ENCODE measurements around the gene FAM241A.
"Not testable (repeated sequence)": the region's sequence is repeated elsewhere in the genome, so short reads cannot be mapped to it uniquely, and the experiment has no call there.

Gene FAM241A

DNA sequence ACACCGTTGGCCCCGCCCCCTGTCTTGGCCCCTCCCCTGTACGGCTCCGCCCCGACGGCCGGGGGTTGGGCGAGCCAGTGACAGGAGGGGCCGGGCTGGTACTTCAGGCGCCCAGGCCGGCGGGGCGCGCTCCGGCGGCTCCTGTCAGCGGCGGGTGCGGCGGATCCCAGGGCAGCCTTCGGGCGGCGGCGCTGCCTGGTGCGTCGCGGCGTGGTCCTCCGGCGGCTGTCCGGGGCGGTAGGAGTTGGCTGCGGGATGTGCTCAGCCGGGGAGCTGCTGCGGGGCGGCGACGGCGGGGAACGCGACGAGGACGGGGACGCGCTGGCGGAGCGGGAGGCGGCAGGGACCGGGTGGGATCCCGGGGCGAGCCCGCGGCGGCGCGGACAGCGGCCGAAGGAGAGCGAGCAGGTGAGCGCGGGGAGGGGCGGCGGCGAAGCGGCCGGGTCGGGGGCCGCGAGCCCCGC lies at the start of gene FAM241A:
Gene FAM241A, plus strand, starts transcription at position 129 of the 464 bp plus-strand sequence. Its CDS starts 127 bp downstream, at position 256.
- DNase-seq: peak; percentile 78 to 85 (median 79)

DNA sequence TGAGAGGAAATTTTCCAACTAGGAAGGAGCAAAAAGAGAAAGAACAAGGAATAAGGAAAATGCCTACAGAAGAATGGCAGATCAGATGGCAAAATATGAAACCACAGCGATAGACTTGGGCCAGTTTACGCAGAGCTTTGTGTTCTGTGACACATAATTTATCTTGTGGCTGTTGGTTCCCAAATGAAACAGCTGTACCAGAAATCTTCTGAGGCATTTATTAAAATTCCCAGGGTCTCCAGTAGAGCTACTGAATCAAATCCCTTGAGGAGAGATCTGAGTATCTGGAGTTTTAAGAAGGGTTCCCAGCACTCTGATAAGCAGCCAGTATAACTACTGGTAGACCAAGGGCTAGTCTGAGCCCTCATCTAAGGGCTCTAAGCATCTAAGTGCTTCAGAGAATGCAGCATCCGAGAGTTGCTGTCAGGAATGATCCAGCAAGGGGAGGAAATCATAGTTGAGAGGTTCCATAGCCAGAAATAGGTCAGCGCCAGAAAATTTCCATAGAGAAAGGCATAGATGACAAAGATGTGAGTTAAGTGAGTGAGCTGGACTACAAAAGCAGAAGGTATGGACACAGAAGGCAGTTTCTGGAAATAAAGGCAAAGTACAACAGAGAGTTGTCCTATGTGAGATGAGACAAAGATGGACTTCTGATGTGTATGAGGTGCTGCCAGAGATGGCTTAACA lies 46.3 kb upstream of the FAM241A start:
- no peak for DNase-seq

DNA sequence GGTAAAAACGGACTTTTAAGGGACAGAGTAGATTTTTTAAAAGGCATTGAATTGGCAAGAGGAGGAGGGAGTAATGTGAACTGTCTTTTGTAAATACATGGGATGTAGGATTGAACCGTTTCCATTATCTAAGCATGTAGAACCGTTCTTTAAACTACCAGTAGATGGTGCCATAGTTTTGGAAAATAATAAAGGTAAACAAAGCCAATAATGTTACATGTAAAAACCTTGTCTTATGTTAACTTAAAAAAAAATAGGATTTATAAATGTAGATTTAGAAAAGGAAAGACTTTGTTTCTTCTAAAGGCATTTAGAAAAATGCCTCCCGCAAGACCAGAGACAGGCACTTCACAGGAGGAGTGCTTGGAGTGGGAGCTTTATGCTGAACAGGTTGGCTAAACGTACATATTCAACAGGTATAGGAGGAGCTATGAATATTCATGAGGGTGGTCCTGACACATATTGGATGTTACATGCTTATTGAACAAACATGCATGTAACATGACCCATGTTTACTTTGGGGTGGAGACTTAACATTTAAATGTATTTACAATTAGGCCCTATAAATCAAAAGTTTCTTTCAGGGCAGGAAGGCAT lies 45.5 kb upstream of the FAM241A start:
- DNase-seq: peak in 2 of 3 experiments; percentile 9 to 76

DNA sequence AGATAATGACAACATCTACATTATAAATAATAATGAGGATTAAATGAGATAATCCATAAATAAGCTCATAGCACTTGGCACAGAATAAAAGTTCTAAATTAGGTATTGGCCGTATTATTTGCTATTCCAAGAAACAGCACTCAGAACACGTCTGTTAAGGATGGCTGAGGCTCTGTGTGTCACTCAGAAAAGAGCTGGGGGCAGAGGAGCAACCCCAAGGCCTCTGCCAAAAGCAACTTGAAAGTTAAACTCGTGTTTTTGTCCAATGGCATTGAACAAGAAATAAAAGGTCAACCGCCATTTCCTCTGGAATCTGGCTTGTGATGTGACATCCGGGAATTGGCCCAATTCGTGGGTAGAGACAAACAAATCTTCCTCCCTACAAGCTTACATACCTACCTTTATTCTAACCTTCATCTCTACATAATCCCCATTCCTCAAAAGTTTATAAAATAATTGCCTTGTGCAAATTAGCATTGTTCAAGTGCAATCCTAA lies 42.3 kb upstream of the FAM241A start:
- DNase-seq: no peak

DNA sequence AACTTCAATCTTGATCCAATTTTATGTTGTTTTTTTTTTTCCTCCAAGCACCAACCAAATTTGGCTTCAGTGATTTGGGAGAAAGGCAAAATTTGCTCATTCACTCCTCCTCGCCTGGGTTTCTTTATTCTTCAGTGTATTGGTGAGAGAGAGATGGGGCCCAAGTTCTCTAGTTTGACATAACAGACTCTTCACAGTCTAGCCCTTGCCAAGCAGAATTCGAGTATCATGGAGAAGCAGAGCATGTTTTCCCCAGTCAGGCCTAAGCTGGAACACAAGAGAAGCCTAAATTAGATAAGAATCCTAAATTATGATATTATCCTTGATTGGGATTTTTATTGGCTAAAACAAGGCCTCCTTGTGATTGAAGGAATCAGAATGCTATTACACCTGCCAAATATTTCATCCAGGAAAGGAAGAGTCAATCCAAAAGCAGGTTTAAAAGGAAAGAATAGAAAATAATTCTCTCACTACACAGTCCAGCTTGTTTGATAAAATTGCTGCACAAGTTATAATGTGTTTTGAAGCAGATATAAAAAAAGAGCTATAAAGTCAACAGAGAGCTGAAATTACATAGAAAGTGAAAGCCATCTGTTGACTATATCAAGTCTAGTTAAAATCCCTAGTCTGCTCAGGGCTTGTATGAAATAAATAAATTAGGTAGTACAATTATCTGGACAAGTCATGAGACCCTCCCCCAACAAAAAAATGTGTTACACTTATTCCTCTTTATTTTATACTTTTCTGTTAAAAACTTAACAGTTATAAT lies 39.9 kb upstream of the FAM241A start:
- no peak for DNase-seq

DNA sequence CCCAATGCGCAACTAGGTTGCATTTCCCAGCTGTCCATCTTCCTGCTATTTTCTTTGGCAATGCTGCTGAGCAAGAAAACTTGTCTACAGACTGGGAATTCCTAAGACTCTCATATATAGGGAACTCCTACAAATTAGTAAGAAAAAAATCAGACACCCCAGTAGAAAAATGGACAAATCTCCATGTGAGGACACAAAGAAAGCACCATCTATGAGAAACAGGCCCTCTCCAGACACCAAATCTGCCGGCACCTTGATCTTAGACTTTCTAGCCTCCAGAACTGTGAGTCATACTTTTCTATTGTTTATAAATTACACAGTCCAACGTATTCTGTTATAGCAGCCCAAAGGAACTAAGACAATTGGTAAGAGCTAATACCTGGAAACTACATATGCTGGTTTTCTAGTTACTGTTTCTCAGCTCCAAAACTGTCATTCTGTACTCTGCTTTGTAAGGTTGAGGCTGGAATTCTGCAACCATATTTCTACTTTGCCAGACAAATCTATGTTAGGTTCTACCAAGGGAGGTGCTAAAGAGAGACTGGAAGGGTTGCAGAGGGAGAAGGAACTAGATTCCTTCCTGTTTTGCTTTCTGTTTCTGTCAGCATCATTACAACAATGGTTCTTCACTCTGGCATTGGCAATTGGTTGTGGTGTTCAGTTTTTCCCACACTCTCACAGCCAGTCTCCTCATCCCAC lies 35.7 kb upstream of the FAM241A start:
- no peak for DNase-seq

DNA sequence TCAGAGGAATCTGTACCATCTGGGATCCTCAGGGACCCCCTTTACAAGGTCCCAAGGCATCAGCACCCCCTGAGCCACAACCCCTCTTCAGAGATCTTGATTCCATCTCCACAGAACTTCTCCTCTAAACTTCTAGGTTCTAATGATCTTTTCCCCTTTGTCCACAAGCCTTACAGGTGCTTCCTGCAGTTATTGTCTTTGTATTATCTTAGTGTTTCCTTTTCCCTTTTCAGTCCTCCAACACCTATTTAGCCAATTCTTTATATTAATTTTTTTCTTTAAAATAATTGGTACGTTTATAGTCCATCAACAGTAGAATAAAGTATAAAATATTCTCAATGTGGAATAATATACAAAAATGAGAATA lies 35.2 kb upstream of the FAM241A start:
- DNase-seq: no peak

DNA sequence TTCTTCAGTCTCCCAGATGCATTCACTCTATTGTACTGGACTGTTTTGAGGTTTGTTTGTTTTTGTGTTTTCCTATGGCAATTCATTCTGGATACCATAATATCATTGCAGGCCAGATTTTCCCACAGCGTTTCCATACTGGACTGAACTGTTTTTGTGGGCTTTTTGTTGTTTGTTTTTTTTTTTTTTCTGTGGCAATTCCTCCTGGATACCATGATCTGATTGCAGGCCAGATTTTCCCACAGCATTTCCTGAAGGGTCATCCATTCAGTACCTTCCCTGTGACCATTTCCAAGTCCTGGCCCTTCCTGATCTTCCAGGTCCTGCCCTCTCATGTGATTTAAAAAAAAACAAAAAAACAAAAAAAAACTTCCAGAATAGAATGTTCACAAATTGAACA lies 33.9 kb upstream of the FAM241A start:
- DNase-seq: no peak

DNA sequence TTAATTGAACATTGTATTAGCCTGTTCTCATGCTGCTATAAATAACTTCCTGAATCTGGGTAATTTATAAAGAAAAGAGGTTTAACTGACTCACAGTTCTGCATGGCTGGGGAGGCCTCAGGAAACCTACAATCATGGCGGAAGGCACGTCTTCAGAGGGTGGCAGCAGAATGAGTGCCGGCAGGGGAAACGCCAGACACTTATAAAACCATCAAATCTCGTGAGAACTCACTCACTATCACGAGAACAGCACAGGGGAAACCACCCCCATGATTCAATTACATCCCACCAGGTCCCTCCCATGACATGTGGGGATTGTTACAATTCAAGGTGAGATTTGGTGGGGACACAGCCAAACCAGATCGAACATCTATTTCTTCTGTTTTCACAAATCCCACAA lies 33.2 kb upstream of the FAM241A start:
- DNase-seq: not testable (repeated sequence)

DNA sequence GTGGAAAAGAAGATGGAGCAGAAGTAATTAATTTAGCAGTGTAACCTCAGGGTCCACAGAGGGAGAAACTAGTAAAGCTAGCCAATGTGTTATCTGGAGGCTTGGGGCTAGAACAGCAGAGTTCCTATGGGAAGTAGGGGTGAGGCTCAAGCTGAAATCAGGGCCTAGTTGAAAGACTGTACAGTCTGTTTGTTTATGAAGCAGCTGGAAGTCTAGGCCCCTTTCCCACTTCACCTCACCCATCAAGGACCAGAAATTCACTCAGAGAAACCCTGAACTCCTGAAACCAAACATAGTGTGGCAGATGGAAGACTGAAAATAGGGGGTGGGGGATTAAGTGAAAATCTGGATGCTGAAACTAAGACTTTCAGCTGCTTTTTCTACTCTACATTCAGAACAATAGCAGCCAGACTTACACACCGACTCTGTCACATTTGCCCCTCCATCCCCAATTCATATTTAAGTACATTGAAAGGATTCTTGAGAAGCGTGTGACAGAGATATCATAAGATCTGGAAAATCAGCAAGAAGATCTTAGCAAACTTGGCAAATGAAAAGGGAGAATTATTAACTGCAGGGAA lies 32.6 kb upstream of the FAM241A start:
- DNase-seq: peak in 1 of 3 experiments; percentile 24

DNA sequence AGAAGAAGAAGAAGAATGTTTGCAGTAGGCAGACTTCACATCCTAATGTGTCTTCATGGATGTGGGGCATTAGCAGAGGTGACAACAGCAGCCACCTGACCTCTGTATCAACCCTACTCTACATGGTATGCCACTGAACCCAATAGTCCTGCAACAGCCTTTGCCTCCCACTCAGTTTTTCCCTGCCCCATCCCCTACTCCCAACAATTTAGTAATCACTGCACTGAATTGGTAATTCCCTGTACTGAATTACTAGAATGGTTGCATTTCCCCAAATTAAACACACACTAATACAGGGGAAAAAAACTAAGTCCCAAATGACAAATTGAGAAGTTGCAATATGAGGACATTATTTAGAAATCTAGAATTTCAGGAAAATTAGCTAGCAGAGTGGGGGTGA lies 31.4 kb upstream of the FAM241A start:
- DNase-seq: no peak

DNA sequence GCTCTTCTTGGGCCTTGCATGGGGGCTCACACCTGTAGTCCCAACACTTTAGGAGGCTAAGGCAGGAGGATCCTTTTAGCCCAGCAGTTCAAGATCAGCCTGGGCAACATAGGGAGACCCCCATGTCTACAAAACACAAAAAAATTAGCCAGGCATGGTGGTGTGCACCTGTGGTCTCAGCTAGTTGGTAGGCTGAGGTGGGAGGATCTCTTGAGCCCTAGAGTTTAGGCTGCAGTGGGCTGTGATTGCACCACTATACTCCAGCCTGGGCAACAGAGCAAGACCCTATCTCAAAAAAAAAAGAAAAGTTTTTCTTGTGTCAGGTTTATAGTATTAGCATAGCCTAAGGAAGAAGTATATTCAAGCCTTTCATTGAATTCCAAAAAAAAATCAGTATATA lies 30.8 kb upstream of the FAM241A start:
- no peak for DNase-seq

DNA sequence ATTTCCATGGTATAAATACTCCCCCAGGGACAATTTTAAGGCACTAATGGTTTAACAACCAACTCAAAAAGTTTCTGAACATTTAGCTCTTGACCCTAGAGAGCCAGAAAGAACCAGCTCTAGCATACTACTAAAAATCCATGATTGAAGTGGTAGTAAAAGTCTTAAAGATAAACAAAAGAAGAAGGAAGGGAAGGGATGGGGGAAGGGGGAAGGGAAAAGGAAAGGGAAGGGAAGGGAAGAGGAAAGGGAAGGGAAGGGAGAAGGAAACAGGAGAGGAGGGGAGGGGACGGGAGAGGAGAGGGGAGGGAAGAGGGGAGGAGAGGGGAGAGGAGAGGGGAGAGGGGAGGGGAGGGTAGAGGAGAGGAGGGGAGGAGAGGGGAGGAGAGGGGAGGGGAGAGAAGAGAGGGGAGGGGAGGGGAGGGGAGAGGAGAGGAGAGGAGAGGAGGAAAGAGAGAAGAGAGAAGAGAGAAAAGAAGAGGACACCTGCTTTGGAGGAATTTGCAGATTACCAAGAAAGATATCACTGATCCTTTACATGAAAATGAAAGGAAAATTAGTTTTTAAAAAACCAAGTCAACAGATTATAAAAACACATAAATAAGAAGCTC lies 26.4 kb upstream of the FAM241A start:
- DNase-seq: no peak

DNA sequence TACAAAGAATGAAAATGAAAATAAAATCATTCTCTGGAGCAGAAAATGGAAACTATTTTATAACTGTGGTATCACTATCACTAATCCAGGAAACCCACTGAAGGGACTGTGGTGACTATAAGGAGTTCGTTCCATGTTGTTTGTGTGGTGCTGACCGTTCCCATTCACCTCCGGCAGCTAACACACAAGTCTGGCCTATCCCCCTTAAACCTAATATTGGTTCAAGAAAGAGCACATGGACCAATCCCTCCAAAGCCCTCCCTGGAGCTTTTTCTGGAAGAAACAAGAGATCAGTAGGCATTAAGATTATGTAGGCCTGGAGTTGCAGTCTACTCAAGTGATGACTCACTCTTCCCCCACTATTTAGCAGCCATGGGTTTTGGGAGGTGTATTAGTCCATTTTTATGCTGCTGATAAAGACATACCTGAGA lies 25.9 kb upstream of the FAM241A start:
- DNase-seq: no peak

DNA sequence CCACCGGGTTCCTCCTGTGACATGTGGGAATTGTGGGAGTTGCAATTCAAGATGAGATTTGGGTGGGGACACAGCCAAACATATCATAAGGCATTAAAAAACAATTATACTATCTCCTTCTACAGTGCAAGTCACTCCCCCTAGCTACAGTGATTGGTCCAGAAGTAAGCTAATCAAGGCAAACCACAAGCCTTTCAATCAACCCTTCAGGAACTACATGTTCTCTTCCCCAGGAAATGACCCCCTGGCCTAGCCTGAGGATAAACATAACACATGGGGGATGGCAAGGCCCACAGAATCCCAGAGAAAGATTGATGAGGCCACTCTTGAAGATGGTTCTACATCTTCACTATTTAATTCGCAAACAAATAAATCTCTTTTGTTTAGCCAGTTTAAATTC lies 25.2 kb upstream of the FAM241A start:
- DNase-seq: no peak

DNA sequence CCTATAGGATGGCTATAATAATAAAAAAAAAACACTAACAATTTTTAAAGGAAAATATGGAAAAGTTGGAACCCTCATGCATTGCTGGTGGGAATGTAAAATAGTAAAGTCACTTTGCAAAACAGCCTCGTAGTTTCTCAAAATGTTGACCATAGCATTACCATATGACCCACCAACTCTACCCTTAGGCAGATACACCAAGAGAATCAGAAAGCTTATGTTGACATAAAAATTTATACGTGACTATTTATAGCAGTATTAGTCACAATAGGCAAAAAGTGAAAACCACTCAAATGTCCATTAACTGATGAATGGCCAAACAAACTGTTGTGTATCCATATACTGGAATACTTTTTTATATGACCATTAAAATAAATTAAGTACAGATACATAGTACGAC lies 19.8 kb upstream of the FAM241A start:
- no peak for DNase-seq

DNA sequence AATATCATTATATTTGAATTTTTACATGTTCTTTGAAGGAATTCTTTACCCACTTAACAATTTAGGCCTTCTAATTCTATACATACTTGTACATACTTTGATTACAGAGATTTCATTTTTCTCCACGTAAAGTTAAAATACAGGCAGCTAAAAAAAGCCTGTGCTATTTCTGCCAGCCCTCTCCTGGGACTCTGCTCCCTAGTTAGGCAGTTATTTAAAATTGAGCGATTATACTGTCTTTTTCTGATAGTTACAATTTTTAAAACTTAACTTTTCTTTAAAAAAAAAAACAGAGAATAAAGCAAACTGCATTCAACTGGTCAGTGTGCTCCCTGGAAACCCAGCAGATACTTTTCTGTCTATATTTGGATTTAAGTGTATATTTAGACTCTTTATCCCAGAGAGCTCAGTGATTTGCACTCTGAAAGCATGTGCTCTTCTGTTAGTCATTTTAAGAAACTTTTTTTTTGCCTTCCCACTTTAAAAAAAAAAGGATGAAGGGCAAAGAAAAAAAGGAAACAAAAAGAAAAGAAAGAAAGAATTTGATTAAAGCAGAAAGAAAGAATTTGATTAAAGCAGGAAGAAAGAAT lies 18.1 kb upstream of the FAM241A start:
- DNase-seq: no peak

DNA sequence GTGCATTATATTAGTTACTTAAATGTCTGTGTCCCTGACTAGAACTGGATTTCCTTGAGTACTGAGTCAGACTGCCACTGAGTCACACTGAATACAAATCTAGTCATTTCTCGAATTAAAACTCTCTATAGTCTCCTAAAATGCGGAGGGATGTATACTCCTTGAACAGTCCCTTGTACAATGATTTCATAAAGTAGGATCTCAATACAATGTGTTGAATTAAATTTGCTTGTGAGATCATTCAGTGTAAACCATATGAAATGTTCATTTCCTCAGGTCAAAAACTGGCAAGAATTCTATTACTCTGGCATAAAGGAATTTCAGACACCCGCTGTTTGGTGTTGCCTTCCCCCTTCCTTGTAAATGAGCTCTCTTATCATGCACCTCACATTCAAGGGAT lies 17.5 kb upstream of the FAM241A start:
- DNase-seq: no peak

DNA sequence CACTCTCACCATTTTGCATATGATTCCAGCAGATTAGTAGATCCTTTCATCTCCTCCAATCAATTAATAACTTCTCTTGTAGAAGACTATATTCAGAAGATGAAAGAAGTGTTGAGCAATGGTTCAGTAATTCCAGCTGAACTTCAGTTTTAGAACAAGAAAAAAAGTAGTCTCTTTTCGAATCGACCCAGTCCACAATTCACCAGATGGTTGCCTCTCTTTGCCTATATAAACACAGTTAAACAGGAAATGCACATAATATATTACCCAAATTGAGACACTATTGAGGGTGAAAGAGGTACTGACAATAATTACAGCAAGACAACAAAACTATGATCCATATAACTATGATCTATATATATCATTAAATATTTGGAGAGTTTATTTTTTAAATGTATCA lies 16.8 kb upstream of the FAM241A start:
- DNase-seq: no peak

DNA sequence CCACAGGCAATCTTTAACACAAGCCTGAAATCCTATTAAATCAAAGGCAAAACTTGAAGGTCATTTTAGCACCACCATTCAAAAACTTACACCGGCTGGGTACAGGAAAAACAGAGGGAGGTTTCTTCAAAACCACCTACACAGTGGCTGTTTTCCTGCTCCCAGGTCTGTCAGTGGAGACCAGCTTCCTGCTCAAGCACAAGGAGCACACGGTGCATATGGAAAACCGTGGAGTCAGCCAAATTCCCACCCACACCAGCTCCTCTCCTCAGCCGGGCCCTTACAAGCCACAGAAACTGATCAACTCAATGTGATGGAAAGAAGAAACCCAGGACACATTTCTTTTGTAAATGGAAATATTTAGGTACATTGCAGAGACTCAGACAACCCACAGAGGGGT lies 14.3 kb upstream of the FAM241A start:
- DNase-seq: no peak

DNA sequence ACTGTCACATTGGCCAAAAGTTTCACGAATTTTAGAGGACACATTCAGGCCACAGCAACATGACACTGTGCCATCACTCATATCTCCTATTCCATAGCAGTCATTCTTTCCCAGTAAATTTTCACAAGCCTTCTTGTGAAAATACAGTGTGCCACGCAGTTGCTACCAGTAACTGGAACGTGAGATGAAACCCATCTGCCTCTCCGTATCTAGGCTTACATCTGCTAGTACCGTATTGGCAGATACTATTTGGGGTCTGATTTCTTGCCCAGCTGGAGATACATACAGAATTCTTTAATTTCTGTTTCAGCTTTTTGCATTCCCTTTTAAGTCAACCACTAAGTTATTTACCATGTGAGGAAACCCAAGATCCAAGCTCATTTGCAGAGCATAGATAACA lies 8.7 kb upstream of the FAM241A start:
- no peak for DNase-seq

DNA sequence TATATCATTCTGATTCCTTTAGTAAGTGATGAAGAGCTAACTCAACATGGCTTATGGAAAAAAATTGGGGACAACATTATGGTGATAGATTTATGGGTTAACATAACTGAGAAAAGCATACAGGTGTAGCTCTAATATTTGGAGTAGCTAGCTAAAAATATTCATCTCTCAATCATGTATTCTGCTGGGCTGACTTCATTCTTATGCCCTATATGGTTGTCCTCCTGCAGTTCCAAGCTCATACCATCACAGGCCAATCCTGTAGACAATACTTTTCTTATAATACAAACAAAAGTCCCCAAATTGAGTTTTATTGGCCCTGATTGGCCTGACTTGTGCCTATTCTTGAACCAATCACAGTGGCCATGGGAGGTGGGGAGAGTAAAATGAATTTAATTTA lies 6.7 kb upstream of the FAM241A start:
- no peak for DNase-seq
